GM10266 (cell line): ENCODE data around the gene JAML.

Experiments
- DNase-seq: peaks from one replicate; pipeline ENCODE4 v3.0.0; 2012; ENCODE audit errors: extremely low spot score
- TF ChIP-seq, protein P1 (sequence below): IDR thresholded peaks from 2 replicates; pipeline ENCODE4 v1.5.1; 2012; ENCODE audit warnings: mild to moderate bottlenecking, low read depth; ENCODE audit not compliant: control insufficient read depth, insufficient read depth; ENCODE audit errors: missing control alignments

JAML gene

DNA sequence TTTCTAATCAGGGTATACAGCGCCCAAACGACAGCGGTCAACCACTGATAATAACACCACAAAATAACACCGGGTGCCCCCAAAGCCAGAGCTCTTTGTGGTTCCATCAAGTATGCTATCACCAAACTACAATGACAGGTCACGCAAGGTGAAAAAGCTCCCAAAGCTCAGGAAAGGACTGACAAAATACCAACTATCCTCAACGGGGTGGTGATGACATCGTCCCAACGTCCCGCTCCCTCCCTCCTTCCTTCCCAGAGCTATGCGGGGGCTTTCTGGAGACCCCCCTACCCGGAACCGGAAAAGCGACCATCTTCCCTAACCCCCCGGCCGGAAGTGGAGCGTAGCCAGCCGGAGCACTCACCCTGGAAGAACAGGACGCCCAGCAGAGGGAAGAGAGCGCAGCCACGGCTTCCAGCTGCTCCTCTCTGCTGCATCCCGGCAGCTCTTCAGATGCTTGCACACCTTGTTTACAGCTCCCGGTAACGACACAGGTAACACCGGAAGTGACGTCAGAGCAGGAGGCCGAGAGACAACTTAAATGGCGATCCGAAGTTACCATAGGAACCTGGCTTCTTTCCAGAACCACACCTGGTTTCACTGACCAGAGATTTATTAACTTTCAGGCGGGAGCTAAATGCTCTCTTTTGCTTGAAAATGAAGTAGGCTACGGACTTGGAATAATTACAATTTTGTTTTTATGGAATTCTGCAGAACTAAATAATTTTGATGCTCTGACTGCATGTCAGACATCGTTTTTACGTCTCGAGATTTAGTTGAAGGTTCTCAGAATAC lies 27.2 kb upstream of the JAML start, which contains the start of gene MPZL3:
Gene MPZL3 (minus strand): TSS at position 508 of the 795 bp plus-strand sequence. CDS start 71 bp downstream, at position 437.
- DNase-seq = peak; percentile 75

DNA sequence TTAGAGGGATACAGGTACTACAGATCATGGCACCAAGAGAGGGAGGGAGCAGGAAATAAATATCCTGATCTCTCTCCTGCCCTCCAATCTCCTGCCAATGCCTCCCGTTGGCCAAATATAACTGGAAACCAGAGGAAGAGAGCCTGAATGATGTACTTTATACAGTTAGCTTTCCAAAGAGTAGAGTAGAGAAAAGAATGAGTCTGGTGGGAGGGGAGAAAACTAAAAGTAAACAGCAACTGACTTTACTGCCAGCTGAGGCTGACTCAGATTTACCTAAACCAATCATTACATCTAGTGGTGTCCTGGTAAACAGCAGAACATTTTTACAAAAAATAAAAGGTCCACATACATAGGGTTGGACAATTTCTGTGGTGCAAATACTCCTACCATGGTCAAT lies 22.2 kb upstream of the JAML start:
- TF ChIP-seq, protein P1, sequence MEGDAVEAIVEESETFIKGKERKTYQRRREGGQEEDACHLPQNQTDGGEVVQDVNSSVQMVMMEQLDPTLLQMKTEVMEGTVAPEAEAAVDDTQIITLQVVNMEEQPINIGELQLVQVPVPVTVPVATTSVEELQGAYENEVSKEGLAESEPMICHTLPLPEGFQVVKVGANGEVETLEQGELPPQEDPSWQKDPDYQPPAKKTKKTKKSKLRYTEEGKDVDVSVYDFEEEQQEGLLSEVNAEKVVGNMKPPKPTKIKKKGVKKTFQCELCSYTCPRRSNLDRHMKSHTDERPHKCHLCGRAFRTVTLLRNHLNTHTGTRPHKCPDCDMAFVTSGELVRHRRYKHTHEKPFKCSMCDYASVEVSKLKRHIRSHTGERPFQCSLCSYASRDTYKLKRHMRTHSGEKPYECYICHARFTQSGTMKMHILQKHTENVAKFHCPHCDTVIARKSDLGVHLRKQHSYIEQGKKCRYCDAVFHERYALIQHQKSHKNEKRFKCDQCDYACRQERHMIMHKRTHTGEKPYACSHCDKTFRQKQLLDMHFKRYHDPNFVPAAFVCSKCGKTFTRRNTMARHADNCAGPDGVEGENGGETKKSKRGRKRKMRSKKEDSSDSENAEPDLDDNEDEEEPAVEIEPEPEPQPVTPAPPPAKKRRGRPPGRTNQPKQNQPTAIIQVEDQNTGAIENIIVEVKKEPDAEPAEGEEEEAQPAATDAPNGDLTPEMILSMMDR = no peak
- DNase-seq = no peak

More for the DNA sequence above, 27.2 kb upstream of the JAML start, which contains the start of gene MPZL3:
- TF ChIP-seq, protein P1 = no peak

DNA sequence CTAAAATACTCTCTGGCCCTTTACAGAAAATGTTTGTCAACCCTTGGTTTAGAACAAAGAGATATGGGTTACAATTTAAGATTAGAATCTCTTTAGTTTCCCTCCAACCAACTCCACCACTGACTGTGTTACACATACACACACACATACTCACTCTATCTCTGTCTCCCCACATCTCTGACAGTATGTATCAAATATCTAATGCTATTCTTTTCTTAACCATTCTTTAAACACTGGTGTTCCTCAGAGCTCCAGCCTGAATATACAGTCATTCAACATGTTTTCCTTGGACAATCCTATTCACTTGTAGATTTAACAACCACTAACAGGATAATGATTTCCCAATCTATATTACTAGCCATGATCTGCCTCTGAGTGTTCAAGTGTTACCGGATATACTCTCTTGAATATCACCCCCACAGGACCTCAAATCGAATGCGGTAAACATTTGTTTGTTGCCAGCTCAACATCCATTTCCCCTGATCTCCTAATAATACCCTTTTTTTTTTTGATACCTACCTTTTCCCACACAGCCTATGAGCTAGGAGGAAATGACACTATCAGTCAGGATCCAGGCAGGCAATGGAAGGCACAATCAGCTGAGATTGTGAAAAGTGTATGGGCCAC lies 21.2 kb upstream of the JAML start:
- TF ChIP-seq, protein P1 = no peak
- DNase-seq = no peak

DNA sequence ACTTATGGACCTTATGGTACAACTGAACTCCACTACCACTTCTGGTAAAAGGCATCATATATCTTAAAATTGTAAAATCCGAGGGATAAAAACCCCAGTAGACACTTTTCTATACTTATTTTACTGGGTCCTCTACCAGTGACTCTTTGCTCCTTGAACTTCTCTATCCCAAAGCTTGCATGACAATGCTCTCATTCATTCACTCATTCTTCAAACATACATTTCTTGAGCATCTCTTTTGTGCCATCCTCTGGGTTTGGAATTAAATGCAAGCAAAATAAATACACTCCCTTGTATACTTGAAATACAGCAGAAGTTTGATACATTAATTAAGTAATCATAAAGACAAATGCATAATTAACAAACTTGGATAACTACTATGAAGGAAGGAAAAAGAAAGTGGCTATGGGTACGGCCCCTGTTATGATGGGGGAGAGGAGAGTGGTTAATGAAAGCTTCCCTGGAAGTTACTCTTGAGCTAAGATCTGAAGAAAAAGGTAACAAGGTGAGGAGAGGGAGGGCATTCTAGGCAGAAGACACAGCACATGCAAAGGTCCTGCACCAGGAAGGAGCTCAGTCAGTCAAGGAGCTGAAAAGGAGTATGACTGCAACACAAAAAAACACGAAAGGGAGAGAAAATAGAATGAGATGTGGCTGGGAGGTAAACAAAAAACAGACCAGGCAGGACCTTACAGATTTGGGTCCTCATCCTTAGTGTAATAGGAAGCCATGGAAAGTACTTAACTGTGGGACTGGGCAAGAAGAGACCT lies 19.4 kb upstream of the JAML start:
- TF ChIP-seq, protein P1 = no peak
- DNase-seq = no peak

DNA sequence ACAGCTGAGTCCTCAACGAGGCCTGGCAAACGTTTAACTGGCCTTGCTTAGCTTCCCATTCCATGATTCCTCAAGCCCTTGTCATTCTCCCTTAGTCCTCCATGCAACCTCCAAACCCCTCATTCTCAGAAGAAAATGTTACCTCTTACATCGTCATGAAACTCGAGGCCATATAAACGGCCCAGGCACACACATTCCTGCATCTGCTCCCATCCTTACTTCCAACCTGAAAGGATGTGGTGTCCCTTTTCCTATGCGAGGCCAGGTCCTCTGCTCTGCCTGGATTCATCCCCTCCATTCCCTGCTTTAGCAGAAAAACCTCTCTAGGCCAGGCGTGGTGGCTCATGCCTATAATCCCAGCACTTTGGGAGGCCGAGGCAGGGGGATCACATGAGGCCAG lies 18.4 kb upstream of the JAML start:
- DNase-seq = no peak
- TF ChIP-seq, protein P1 = no peak

DNA sequence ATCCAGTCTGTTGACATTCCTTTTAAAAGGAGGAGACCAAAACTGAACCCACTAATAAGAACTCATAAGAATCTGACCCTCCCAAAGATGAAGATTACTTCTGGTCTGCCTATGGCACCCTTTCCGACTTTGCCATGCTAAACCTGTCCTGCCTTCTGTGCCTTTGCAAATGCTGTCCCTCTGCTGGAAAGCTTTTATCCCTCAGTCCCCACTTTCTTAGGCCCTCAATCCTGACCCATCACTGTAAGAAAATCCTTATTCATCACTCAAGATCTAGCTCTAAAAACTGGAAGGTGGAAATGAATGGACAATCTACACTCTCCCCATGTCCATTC lies 16.9 kb upstream of the JAML start:
- TF ChIP-seq, protein P1 = no peak
- DNase-seq = no peak
